ENCODE data around the gene NUP205.
A peak's percentile ranks its signal among the peaks of the same experiment; 100 is the strongest.

The NUP205 gene

DNA sequence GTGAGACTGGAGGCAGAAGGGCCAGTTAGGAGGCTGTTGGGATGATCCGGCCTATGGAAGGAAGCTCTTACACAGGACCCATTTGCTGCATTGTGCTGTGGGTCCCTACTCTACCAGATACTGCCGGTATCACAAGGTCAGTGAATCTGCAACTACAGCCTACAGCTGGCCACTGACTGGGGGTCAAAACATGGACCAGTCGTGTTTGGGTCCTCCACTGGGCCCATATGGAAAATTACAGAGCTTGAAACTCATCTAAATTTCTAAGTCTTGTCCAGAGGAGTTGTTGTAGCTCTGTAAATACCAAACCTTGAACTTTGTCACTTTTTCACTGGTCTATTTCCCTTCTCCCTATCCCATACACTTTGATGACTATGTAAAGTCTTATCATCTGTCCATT lies 5.6 kb upstream of the NUP205 start:
- no peak for DNase-seq

DNA sequence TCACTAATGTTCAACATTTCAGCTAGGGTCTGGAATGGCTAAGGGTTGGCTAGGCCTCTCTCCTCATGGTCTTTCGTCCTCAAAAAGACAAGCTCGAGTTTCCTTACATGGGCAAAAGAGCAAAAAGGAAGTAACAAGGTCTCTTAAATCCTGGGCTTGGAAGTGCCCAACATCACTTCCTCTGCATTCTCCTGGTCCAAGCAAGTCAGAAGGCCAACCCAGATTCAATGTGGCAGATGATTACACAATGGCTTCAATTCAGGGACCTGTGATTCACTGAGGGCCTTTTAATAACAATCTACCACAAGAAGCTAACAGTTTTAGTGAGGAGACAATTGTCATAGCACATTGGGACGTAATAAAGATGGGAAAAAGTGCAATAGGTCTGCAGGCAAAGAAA lies 4.4 kb upstream of the NUP205 start:
- peak; percentile 38 to 59 (median 47) for DNase-seq

DNA sequence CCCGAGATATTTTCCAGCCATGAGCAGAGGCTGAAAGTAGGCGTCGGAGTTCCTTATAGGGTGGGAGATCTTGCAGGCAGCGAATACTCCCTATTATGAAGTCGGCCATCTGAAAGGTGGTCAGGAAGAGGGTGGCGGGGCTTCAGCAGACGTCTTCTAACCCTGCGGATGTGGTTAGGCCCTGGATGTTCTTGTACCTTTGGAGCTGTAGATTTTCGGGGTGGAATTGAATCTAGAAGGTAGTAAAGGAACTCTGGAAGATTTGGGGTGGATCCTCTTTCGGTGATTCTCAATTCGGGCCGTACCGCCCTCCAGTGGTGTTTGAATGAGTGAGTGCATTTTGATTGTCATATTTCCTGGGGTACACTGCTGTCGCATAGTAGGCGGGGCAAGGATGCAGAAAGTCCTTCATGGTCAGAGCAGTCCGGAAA lies 635 bp downstream of the NUP205 start:
- DNase-seq, result peak; percentile 83 to 87 (median 84)

DNA sequence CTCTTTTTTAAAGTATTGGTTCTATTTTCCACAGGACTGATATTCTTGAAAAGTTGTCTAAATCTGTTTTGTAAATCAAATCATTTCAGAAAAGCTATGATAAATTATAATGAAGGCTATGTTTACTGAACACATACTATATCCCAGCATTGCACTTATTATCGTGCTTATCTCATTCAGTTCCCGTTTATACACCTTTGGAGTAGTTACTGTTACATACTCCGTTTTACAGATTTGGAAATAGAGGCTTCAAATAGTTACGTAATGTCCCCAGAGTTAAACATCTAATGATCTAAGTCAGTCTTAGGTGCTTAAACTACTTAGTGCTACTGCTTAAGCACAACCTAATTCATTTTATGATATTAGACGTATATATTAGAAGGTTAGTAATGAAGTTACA lies 1.2 kb downstream of the NUP205 start:
- DNase-seq, result no peak

DNA sequence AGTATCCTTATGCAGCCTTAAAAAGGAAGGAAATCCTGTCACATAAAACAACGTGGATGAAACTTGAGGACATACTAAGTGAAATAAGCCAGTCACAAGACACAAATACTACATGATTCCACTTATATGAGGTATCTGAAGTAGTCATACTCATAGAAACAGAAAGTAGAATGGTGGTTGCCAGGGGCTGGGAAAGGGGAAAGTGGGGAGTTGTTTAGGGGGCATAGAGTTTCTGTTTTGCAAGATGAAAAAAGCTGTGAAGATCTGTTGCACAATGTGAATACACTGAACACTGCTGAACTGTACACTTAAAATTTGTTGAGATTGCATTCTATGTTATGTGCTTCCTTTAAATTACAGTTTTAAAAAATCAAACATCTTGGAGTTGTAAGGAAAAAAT lies 2.9 kb downstream of the NUP205 start:
- peak; percentile 35 to 63 (median 40) for DNase-seq

DNA sequence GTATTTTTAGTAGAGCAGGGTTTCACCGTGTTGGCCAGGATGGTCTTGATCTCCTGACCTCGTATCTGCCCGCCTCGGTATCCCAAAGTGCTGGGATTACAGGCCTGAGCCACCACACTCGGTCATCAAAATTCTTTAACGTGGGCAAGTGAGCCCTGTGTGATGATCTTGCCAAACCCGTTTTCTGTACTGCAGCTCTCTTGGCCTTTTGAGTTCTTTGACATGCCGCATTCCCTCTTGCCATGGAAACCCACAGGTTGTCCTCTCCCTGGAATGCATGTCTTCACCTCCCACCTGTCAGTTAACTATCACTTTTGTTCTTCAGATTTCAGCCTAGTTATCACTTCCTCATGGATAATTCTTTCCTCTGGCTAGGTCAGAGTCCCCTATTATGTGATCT lies 5.0 kb downstream of the NUP205 start:
- DNase-seq, result no peak

DNA sequence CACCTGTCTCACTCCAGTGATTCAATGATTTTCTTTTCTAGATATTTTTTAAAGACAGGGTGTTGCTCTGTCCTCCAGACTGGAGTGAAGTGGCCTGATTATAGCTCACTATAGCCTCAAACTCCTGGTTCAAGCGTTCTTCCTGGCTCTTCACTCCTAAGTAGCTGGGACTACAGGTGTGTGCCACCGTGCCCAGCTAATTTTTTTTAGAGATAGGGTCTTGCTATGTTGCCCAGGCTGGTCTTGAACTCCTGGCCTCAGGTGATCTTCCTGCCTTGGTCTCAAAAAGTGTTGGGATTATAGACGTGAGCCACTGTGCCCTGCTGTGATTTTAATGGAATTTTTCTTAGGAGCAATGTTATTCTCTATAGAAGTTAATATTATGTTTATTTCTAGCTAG lies 14.1 kb downstream of the NUP205 start:
- no peak for DNase-seq

DNA sequence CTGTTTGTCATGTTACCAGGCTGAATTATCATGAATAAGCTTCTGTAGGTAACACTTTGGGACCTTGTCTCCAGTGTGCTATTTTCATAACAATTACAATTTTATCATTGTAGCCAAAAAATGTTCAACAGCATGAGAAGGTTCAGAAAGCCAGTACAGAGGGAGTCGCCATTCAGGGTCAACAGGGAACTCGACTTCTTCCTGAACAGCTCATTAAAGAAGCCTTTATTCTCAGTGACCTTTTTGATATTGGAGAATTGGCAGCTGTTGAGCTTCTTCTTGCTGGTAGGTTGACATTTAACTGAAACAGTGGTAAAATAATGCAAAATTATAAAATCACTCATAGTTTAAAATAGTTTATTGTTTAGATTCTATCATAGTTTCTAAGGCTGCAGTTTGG lies 15.8 kb downstream of the NUP205 start:
- no peak for DNase-seq

DNA sequence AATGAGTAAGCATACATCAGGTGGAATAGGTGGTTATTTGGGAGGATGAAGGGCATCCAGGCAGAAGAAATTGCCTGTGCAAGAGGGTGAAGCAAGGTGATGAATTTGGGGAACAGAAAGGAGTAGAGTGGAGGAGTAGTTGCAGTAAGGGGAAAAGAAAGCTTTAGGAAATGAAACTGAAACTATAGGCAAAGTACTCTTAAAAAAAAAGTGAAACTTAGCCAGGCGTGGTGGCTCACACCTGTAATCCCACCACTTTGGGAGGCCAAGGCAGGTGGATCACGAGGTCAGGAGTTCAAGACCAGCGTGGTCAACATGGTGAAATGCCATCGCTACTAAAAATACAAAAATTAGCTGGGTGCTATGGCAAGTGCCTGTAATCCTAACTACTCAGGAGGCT lies 17.6 kb downstream of the NUP205 start:
- peak in 2 of 3 donors; percentile 13 to 32 for DNase-seq

DNA sequence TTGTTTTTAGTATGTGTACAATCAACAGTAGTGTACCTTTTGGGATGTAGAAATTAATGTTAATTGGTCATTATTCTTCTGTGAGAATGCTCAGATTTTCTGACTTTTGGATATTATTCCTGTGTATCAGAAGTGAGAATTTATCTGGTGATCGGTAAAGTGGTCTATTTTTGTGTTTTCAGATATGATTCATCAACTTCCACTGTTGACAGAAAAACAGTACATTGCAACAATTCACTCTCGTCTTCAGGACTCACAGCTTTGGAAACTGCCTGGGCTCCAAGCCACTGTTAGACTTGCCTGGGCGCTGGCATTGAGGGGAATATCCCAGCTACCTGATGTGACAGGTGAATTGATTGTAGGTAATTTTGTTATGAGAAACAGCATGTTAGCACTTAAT lies 20.9 kb downstream of the NUP205 start:
- no peak for DNase-seq

DNA sequence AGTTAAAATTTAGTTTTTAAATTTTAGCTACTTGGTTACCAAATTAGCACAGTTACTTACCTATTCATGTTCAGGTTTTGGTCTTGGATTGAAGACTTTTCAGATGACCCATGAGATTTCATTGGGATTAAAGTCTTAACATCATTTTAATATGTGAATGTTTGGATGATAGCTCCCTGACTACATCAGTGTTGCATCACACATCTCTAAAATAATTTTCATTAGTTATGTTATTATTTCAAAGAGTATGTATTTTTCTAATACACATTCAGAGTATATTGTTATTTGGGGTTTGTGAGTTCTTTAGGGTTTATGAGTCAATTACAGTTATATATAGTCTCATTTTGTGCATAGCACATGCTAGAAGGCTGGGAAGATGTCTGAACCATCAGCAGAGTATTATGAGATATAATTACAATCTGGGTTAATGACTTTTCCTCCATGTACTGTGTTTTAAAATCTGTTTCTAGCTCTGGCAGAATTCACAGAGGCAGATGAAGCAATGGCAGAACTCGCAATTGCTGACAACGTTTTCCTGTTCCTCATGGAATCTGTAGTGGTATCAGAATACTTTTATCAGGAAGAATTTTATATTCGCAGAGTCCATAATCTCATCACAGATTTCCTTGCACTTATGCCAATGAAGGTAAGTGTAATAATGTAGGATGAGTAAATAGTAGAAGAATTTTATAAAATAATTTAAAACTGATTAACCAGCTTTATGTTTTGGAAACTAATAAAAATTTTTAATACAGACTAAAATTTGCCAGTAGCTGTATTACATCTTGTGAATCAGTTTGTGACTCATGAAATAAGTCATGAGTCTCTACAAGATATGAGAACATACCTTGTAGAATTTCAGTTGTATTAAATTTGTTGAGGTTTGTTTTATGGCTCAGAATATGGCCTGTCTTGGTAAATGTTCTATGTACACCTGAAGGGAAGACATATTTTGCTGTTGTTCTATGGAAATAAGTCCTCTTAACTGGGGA lies 26.9 kb downstream of the NUP205 start:
- no peak for DNase-seq

DNA sequence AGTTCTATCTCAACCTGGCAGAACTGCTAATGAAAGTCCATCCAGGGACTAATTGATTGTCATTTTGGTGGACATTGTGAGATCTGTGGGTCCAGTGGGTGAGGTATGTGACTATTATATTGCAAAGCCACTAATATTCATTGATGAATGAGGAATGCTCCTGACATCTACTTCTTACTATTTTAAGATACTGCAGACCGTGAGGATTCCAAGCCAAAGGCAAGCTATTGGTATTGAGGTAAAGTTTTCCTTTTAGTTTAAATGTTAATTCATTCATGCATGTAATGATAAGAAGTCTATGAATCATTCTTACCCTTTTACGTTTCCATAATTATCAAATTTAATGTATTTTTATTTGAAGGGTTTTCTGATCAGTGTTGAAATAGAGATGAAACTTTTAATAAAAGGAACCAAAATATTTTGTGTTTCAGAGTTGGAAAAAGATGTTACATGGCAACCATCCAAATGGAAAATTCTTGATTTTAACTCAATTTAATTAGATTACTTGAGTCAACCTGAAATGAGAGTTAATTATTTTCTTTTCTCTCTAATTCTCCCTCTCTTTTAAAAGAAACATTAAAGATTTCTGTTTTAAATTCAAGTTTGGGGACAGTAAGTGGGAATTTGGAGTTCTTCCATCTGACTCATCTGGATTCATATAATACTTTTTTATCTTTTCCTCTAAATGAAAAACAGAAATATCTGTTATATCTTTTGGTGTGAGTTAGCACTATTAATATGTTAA lies 39.6 kb downstream of the NUP205 start:
- no peak for DNase-seq

DNA sequence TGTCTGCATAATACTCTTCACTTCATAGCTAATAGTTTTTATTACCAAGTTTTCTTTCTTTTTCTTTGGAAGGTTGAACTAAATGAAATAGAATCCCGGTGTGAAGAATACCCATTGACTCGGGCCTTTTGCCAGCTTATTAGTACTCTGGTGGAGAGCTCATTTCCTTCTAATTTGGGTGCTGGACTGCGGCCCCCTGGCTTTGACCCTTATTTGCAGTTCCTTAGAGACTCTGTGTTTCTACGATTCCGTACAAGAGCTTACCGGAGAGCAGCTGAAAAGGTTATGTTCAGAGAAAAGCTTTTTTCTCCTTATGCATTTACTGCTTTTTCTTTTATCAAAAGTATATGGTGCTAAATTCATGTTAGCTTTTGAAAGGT lies 40.2 kb downstream of the NUP205 start:
- no peak for DNase-seq

DNA sequence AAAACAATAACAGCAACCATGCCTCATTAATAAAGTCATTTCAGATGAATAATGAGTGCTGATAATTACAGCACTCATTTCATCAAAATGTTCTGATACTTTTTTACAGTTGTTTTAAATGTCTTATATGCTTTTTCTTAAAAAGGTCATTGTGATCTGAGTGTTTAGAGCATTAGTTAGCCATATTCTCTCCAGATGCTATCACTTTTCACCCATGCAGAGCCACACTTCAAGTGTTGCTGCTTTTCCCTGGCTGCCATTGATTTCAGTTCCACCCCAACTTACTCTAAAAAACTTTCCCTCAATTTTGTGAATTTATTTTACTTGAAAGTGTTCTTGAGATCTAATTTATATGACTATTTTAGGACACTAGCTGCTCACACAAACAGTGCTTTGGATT lies 41.8 kb downstream of the NUP205 start:
- no peak for DNase-seq

DNA sequence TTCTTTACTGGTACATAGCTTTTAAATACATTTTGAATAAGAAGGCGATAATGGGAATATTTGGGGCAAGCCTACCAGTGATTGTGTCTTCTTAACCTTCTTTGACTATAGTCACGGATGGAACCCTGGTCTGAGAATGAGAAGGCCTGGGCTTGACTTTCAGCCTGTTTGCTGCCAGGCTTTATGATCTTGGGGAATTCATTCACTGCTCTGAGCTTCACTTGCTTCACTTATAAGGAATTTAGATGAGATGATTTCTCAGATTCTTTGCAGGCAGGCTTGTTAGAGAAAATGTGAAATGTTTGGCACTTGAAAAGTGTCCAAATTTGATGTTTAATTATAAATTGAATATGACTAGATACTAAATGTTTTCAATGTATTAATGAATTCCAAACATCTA lies 42.5 kb downstream of the NUP205 start:
- DNase-seq, result no peak

DNA sequence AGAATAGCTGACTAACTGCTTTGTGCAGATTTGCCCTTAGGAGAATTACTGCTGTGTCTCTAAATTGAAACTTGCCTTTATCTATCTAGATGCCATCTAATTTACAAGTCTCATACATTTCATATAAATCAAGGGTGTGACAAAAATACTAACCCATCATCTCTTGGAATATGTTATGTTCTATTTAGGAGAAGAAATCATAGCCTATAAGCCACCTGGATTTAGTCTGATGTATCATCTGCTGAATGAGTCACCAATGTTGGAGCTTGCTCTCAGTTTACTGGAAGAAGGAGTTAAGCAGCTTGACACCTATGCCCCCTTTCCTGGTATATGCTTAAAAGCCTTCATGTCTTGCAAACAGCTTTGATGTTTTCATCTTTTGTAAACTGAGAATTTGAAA lies 43.5 kb downstream of the NUP205 start:
- no peak for DNase-seq

DNA sequence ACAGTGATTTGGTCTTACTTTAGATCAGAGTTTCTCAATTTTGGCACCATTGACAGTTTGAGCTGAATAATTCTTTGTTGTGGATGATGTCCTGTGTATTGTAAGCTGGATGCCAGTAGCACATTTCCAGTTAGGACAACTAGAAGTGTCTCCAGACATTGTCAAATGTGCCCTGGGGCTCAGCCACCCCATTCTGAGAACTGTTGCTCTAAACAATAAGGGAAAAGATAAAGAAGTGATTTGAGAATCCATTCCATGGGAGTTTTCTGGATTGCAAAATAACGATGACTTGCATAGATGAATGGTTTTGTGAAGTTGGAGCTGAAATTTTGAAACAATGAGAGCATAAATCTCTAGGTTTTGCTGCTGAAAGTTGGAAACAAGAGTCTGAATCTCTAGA lies 44.6 kb downstream of the NUP205 start:
- DNase-seq, result peak; percentile 8 to 35 (median 32)

DNA sequence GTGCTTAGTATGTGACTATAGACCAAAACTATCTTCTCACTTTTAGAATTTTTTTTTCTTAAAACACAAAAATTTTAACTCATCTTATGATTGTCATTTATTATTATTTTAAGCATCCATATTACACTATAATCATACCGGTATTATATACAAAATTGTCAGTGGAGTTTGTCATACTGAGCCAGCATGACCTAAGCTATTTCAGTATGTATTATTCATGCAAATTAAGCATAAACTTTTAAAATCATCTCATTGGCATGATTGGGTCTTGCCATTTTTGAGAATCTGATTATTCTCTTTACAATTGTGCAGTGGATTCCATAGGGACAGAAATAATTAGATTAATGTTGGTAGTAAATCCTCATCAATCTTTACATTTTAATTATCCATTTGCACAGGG lies 58.4 kb downstream of the NUP205 start:
- no peak for DNase-seq

DNA sequence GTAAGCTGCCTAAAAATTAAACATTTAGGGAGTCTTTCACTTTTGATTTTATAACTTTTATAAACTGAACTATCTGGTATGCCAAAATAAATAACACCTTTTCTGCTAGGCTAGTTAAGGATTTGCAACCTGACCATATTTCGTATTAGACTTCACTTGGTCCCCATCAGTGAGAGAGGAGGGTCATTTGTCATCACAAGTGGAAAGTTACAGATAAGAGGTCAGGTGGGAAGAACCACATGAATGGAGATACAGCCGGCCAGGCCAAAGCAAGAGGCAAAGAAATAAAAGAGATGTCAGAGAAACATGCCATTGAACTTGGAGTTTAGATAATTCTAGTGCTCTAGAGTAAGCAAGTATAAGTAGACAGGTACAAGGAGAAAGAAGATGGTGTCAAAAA lies 60.1 kb downstream of the NUP205 start:
- DNase-seq, result no peak

DNA sequence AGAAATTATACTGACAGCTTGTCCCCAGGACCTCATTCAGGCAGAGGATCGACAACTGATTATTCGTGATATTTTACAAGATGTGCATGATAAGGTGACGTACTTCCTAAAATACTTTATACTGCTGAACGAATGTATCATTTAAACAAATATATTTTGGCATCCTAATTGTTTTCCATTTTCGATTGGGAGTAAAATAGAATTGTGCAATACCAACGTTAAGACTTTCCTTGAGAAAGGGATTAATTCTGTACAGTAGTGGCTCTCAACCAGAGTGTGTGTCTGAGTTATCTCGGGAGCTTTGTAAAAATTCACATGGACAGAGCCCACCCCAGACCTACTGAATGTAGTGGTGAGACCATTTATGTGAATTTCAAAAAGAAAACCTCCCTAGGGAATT lies 60.8 kb downstream of the NUP205 start:
- DNase-seq, result no peak

DNA sequence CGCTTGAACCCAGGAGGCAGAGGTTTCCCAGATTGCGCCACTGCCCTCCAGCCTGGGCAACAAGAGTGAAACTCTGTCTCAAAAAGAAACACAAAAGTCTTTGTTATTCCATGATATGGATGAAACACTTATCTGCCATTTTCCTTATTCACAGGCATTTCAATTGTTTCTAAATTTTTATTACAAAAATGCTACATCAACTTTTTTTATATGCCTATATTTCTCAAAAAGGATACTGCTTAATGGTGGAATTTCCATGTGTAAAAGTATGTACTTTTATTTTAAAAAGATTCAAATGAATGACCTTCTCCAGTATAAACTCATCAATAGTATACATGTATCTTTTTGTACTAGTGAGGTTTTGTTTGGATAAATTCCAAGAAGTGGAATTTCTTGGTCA lies 62.7 kb downstream of the NUP205 start:
- no peak for DNase-seq

DNA sequence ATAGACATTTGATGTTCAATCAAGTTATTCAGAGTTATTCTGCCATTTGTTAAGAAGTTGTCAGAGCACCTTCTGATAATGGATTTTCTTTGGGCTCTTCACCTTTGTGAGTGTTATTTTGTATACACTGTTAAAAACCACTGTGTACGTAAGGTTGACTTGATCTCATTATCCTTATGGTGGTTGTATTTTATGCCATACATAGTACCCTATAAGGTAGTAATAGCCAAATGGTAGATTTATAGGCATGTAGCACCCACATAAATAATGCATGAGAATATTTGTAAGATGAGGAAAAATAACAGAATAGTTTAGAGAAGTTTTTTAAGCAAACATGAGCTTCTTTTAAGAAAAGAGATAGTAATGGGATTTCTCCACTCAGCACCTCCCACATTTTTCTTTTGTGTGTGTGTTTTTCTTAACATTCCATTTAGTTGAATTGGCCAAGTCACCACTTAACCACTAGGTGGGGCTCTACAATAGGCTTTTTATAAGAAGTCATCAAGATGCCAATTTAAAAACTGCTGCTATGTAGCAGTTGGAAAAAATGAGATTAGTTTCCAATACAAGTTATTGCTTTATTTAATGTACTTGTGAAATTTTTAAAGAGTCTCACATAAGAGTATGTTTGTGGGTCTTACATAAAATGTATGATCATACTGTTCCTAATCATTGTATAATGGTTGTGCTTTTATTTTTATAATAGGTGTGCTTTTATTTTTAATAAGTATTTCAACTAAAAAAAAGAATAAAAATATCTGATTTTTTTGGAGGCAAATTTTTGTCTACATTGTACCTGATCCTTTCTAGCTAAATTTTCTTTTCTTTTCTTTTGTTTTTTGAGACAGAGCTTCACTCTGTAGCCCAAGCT lies 63.5 kb downstream of the NUP205 start:
- DNase-seq, result peak; percentile 73 to 79 (median 79)
